AG09309 (cell line): ENCODE results near the gene PCGF2.

ENCODE experiments used
- DNase-seq: peaks from one replicate; pipeline ENCODE4 v3.0.0-alpha.2; 2010; ENCODE audit warnings: low read depth
- H3K4me3 ChIP-seq: 2 replicates; pipeline ENCODE4 v1.5.1; 2011; ENCODE audit warnings: mild to moderate bottlenecking, low read depth, low read length, moderate library complexity; ENCODE audit not compliant: control insufficient read depth
- CTCF ChIP-seq: IDR thresholded peaks from 2 replicates; pipeline ENCODE4 v1.5.1; 2011; ENCODE audit warnings: mild to moderate bottlenecking, low read depth, low read length, inconsistent platforms; ENCODE audit not compliant: insufficient read depth, control insufficient read depth; ENCODE audit errors: missing control alignments

Gene PCGF2

GRCh38 chr17:38732376-38733281 is 15.5 kb downstream of the PCGF2 start:
- TF ChIP-seq CTCF = no peak
- no peak for DNase-seq
- no peak overlapping the region for H3K4me3 ChIP-seq

DNA sequence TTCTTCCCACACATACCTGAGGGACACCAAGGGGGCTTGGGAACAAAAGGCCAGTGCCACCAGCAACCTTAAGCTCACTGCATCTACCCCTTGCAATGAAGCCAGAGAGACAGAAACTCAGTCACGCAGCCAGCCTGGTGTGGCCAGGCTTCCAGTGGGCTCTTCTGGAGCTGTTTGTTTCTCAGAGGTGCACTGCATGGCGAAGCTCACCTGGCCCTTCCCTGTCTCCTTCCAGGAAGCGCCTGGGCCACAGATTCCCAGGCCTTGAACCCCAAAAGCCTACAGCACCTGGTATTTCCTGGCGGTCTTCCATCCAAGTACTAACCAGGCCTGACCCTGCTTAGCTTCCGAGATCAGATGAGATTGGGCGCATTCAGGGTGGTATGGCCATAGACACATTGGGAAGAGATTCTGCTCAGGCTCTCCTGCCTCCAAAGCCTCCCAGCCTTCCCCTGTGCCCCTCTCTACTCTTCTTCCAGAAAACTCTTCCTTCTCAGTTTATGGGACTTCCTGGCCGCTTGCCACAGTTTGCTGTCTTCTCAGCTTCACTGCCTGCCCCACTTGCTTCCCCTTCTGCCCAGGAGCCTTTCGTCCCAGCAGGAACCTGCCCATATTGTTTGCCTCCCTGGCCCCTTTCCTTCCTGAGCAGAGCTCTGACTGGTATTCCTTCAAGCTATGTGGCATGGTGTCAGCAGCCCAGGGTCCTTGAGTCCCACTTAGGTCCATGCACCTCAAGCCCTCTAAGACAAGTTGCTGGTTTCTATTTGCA is 16.4 kb downstream of the PCGF2 start:
- no peak overlapping the region; the same call in 1 of the 2 replicates for H3K4me3 ChIP-seq
- TF ChIP-seq CTCF = no peak
- DNase-seq = no peak

- peak overlapping the region; percentile 84 for H3K4me3 ChIP-seq
- DNase-seq = no peak
- no peak for TF ChIP-seq CTCF
Measured at GRCh38 chr17:38730526-38731379, 17.4 kb downstream of the PCGF2 start.

DNA sequence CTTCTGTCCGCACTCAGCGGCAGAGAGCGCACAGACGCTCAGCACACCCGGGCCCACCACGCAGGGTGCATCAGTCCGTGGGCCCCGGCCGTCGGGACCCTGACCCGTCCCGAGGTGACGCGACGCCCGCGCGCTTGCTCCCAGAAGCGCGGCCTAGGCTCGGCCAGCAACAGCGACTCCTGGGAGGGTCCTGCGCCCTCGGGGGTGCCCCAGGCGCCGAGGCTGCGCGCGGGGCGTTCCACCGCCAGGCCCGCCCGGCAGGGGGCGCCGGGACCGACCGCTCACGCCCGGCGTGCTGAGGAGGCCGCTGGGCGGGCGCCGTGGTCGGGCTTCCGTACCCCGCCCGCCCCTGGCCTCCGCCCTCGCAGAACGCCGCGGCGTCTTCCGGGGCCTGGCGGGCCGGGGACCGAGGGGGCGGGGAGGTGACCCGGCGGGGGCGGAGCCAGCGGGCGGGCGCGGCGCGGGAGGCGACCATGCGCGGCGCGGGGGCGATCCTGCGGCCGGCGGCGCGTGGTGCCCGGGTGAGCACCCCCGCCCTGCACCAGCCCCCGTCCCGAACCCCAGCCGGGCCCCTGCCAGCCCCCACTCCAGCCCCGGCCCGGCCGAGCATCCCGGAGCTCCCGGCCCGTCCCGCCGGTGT is 18.1 kb downstream of the PCGF2 start, which contains the start of gene CISD3:
CISD3 (plus strand) TSS at position 456 of the 640 bp plus-strand sequence; CDS start at position 474, 18 bp downstream.
- peak; percentile 19 for TF ChIP-seq CTCF
- no peak for DNase-seq
- H3K4me3 ChIP-seq = peak within 1 kb of the TSS; percentile 84

- peak overlapping the region; percentile 57 for H3K4me3 ChIP-seq
- DNase-seq = no peak
- TF ChIP-seq CTCF = no peak
Measured at GRCh38 chr17:38729368-38729885, 18.7 kb downstream of the PCGF2 start.

DNA sequence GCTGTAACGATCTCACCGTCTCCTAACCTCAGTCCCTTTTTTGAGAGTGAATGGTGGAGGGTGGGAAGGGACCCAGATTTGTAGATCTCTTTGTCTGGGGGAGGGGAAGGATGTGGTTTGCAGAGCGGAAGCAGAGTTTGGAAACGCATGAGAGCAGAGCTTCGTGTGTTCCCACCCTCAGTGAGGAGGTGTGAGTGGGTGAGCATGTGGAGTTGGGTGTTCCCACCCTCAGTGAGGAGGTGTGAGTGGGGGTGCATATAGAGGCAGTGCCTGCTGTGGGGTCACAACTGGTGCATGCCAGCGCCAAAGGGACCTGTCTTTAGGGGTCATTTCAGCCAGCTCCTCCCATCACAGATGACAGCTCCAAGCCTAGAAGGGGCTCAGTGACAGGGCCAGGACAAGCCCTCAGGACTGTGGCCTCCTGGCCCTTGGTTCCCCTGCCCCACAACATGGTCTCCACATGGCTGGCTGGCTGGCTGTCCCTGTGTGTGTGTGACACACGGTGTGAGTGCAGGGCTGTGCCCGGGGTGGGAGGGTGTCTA is 19.8 kb downstream of the PCGF2 start:
- no peak for DNase-seq
- no peak overlapping the region for H3K4me3 ChIP-seq
- TF ChIP-seq CTCF = no peak
